KG1 (cell line): ENCODE measurements around the gene FAM120A.
A peak's percentile ranks its signal among the peaks of the same experiment; 100 is the strongest.

Experiments
- DNase-seq: peaks from one replicate; lab custom pipeline; 2025; lab: John Stamatoyannopoulos, UW

Gene FAM120A

DNA sequence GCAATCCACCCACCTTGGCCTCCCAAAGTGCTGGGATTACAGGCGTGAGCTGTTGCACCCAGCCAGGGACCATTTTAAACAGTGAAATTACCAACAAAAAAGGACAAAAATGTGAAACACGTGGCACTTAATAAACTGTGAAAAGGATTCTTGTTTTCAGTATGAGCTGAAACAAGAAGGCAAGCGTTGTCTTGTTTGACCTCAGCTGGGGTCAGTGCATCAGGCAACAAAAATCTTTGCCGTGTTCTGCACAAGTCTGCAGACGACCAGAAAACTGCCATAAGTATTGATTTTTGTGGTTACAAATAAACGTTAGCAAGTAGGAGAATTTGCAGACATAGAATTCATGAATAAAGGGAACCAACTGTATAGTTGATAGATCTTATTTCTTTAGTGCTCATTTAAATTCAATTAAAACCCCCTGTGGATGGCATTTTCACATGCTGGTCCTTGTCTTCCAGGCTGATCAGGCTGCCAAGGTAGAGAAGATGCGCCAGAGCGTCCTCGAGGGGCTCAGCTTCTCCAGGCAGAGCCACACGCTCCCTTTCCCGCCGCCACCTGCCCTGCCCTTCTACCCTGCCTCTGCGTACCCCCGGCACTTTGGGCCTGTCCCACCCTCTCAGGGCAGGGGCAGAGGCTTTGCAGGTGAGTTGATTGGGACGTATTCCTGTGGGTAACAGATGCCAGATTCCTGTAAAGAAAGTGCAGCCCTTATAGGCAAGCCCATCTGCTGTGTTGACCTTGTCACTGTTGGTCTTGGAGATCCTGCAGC is 106.1 kb downstream of the FAM120A start:
- DNase-seq = no peak

DNA sequence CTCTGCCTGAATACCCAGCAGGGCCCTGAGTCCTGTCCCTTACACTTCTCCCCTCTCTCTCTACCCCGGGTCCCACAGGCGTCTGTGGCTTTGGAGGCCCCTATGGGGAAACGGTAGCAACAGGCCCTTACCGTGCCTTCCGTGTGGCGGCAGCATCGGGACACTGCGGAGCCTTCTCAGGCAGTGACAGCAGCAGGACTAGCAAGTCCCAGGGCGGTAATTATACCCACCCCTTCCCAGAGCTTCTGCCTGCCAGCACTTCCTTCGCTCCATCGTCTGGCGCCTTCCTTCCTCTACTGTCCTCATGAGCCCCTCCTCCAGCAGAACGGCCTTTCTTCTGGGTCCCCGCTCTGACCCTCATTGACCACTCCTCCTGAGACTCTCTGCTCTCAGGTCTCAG is 107.0 kb downstream of the FAM120A start:
- DNase-seq = no peak

DNA sequence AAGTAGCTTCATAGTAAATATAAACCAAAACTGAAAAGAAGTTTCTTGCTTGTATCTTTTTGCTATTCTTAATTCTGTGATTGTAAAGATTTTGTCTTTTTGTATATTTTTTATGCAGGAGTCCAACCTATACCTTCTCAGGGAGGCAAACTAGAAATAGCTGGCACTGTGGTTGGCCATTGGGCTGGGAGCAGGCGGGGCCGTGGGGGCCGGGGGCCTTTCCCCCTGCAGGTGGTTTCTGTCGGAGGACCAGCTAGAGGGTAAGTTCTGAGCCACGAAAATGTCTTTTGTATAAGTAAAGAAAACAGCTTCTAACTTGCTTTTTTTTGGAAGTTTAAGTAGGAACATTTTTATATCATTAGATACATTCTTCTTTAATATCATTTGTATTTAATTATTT is 109.5 kb downstream of the FAM120A start:
- no peak for DNase-seq

DNA sequence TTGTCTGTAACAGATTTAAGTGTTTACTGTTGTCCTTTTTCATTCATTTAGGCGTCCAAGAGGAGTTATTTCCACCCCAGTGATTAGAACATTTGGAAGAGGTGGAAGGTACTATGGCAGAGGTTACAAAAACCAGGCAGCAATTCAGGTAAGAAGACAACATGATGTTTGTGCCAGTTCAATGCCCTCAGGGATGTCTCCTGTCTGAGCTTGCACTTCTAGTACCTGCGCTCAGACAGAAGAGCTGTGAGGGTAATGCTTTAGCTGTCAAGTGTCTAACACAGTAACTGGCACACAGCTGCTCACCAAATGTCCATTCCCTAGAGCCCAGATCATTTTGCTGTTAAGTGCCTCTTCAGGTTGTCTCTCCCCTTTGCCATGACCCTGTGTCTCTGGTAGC is 110.7 kb downstream of the FAM120A start:
- no peak for DNase-seq

DNA sequence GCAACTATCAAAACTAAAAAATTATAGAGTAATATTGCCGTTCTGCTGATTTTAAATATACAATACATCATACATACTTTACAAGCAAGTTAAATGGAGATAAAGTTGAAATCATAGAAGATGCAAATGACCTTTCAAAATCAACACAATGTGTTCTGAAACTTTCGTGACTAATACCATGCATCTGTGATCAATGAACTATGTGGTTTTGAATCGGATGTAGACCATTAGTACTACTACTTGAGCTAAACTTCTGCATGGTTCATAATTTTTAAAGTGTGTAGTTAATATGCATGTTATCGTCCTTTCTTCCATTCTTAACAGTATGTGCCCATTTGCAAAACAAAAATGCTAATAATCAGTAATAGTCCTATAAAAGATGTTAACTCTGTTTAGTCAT is 113.6 kb downstream of the FAM120A start:
- DNase-seq = no peak

DNA sequence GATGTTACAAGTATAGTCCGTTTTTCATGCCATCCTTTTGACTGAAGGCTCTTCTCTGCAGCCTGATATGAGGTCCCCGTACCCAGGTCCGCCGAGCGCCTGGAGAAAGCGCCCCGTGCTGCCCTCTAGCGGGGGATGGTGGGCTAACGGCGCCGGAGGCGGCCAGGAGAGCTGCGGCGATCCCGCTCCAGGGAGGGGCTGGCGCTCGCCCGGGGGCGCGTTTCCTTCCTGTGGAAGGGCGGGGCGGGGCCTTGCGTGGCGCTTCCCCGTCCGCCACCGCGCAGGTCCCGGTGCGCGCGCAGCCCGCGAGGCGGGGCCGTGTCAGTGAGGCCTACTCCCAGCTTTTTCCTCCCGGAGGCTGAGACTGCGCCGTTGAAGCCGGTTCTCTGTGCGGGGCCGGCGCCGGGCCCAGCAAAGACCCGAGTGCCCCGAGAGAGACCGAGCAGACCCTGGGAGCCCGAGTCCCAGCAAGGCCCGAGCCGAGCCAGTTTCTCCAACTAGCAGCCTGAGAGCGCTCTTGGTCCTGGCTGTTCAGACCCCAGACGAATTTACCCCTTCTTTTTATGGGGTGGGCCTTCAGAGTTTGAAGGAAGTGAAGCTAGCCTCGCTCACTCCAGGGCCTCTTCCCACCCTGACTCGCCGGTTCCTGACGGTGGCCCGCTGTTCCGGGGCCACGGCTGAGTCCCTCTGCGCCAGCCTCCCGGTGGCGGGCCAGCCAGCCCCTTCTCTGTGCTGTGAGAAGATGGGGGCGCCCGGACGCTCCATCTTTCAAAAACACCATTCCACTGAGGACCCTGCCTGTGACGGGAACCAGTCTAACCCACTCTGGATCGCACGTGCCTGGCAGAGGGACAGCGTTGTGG is 115.2 kb downstream of the FAM120A start:
- DNase-seq = peak; percentile 91

DNA sequence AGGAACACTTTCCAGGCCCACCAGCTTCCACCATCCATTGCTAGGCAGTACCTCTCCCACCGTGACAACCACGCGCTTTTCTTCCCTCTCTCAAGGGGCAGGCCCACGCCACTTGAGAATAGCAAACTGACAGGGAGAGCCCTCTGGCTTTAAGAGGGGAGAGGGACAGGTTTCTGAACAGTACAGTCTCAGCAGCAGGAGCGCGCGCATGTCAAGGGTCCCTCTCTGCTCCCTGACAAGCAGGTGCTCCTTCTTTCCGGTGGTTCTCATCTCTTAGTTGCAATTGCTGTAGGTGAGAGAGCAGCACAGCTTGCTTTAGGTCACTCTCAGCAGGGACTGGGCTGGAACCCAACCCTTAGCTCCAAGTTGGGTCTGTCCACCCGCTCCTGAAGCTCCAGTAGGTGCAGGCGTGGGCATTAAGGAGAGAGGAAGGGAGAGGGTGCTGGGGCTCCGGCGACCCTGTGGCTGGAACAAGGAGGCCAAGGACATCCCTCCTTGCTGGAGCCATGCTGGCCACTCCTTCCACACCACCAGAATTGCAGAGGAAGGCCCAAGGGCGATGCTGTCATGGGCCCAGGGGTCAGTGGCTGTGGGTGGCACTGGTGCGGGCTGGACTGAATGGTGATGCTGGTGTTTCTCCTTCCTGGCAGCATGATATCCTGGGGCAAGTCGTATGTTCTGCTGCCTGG is 115.9 kb downstream of the FAM120A start:
- no peak for DNase-seq

DNA sequence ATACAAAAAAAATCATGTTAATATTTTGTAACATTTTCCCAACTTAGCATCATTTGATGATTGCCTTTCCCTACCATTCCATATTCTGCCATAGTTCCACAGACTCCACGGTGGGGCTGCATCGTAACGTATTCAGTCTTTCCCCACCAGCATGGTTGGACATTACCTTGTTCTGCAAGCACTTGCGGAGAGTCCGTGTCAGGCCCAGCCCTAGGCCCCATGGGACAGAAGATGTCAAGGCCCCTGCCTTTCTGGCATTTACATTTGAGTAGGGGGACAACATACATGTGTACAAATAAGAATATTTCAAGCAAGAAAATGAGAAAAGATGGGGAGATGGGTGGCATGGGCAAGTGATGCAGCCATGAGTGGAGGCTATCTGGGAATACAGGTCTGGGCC is 116.7 kb downstream of the FAM120A start:
- no peak for DNase-seq

DNA sequence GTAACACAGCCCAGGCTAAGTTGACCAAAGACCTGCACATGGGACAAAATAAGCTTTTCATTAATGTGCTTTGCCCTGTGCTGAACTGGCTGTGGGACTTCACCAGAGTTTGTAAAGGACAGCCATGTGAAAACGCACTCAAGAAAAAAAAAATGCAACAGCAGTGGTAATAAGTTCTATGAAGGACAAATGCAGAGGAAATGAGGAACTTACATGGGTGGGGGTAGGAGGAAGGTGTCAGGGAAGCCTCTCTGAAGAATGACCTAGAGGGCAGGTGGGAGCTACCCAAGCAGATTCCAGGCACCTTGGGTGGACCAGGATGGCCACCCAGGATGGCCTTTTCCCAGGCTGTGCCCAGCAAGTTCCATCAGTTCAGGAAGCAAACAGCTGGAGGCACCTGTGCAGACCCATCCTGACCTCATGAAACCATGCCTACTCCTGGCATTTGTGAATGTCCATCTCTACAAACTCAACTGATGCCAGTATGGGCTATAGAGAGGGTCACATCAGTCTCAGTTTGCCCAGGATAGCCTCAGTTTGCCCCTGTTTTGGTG is 118.2 kb downstream of the FAM120A start:
- no peak for DNase-seq

DNA sequence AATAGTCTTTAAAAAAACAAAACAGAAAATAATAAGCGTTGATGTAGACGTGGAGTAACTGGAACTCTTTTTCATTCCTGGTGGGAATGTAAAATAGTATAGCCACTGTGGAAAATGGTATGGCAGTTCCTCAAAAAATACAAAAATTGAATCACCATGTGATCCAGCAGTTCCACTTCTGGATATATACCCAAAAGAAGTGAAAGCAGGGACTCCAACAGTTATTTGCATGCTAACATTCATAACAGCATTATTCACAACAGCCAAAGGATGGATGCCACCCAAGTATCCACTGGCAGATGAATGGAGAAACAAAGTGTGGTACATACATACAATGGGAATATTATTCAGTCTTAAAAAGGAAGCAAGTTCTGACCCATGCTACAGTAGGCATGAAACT is 120.7 kb downstream of the FAM120A start:
- DNase-seq = no peak

DNA sequence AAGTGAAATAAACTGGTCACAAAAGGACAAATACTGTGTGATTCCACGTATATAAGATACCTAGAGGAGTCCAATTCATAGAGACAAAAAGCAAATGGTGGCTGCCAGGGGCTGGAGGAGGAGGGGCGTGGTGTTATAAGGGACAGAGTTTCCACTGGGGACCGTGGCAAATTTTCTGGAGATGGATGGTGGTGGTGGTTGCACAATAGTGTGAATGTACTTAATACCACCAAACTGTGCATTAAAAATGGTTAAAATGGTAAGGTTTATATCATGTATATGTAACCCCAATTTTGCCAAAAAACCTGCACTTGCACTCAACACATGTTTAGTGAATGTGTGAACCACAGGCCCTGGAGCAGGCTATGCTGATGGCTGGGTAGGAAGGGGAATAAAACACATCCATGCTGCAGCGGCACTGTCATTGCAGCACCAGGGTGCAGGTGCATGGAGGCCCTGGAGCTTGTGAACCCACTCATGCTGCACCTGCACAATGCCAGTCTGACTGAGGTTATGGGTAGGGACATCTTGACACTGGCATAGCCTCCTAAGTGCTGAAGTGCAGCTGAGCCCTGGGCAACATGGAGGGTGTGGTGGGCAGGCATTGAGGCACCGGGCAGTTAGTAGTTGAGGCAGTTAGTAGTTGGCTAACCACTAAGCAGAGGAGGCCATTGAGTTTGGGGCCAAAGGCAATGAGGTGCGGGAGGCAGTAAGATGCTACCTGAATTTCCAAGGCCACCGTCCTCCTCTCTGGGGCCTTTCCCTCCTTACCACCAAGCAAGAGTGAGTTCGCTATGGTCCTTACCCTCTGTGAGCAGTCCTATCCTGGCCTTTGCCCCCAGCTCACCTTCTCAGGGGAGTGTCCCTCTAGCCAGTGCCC is 121.4 kb downstream of the FAM120A start:
- DNase-seq = no peak

DNA sequence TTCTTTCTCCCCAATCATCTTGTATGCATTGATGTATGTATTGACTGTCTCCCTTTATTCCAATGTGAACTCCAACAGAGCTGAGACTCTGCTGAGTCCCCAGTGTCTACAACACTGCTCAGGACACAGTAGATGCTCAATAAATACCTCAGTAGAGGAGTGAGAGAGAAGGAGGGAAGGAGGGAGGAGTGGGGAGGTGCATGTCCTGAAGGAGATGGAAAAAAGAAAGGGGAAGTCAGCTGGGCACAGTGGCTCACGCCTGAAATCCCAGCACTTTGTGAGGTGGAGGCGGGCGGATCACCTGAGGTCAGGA is 122.0 kb downstream of the FAM120A start:
- DNase-seq = no peak

DNA sequence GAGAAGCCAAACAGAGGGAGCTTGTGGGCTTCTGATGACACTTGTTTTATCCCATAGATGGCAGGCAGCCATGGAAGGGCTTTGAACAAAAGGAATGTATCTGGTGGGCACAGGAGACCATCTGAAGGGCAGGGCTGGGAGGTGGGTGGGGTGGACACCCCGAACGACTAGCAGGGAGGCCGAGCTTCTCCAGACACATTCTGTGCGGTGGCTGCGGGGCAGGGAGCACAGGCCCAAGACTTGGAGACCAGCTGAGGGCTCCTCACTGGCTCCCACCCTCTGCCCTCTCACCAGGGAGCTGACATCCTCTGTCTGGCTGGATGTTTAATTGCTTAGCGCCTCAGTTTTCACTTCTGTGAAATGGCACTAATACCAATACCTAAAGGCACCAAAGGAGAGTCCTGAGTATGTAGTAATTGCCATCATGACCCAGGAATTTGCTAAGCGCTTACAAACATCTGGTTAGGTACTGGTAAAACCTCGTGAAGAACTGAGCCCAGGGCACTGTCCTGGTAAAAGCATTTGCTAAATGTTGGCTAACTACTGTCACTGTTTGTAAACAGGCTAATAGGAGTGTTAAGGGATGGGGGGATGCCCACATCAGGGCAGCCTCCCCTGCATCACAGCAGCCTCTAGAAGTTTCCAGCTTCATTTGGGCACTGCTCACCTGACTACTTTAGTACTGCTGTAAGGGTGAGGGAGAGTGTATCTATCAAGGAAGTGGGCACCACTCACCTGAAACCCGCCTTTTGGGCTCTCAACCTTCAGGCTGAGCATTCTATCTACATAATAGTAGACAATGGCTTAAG is 122.8 kb downstream of the FAM120A start:
- DNase-seq = no peak

DNA sequence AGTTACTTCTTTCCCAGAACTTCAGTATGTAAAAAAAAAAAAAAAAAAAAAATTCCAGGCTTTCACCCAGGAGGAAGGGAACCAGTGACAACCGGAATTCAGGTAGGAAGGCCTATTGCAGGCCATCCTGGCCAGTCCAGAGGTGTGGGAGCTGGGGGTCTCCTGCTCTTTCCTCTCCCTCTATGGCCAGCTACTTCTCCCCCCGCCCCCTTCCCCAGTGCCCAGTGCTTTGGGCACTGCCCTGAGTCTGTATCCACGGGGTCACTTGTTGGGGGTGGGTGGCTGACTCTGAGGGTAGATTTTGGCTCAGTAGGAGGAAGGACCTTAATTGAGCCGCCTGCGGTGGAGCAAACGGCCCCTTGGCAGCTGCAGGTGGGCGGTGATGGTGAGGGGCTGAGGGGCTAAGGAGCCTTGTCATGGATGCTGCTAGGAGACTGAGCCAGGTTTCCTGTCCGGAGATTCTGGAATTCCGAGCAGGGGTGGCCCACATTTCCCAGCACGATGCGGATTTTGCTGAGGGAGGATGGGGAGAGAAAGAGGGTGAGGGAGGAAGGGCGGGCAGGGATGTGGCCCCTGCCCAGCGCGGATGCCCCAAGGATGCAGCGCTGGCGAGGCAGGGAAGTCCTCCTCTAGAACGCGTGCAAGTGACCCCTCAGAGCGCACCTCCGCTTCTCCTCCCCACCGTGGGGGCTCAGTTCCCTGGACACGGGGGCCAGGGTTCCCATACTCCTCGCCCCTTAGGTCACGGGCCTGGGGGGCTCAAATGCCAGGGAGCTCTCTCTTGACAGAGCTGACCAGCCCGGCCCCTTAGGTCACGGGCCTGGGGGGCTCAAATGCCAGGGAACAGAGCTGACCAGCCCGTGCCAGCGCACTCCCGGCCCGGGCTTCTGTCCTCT is 123.7 kb downstream of the FAM120A start:
- no peak for DNase-seq

DNA sequence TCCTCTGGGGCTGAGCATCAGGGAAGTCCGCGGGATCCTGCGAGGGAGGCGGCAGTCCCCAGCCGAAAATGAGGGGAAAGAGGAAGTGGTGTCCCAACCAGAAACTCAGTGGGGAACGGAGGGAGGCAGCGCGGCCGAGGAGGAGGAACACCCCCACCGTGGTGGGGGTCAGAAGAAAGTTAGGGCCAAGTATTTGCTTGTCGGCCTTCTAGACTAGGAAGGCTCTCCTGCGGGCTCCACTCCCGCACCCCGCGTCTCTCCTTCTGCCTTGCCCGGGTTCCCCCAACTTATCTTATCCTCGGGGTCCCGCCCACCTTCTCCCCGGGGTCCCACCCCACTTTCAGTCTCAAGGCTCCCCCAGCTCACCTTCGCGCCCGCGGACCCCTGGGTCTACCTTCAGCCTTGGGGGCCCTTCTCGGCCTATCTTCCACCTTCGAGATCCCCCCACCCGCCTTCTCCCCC is 124.3 kb downstream of the FAM120A start:
- DNase-seq = no peak

DNA sequence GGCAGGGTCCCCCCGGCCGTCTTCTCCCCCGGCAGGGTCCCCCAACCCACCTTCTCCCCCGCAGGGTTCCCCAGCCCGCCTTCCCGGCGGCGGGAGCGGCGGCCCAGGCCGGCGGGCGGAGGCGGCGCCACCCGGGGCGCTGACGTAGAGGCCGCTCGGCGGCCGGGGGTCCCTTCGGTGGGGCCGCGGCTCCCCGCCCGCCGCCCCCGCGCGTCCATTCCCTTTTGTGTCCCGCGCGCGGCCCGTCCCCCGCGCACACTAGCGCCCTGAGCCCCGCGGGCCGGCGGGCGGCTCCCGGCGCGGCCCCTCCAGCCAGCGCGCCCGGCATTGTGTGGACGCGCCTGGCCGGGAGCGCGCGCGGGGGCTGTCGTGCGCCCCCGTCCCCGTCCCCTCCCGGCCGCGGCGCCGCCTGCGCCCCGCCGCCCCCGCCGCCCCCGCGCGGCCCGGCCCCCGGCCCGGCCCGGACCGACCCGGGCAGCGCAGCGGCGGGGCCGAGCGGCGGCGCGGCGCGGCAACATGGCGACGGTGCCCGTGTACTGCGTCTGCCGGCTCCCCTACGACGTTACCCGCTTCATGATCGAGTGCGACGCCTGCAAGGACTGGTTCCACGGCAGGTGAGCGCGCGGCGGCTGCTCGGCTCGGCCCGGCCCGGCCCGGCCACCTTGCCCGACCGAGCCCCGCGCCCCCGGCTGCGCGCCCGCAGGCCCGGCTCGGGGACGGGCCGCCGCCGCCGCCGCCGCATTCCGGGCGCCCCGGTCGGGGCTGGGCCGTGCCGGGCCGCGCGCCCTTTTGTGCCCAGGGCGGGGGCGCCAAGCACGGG is 125.0 kb downstream of the FAM120A start, which contains the start of gene PHF2:
Gene PHF2, plus strand, starts transcription at position 327 of the 820 bp plus-strand sequence. Its CDS starts 190 bp downstream, at position 517.
- DNase-seq = no peak

DNA sequence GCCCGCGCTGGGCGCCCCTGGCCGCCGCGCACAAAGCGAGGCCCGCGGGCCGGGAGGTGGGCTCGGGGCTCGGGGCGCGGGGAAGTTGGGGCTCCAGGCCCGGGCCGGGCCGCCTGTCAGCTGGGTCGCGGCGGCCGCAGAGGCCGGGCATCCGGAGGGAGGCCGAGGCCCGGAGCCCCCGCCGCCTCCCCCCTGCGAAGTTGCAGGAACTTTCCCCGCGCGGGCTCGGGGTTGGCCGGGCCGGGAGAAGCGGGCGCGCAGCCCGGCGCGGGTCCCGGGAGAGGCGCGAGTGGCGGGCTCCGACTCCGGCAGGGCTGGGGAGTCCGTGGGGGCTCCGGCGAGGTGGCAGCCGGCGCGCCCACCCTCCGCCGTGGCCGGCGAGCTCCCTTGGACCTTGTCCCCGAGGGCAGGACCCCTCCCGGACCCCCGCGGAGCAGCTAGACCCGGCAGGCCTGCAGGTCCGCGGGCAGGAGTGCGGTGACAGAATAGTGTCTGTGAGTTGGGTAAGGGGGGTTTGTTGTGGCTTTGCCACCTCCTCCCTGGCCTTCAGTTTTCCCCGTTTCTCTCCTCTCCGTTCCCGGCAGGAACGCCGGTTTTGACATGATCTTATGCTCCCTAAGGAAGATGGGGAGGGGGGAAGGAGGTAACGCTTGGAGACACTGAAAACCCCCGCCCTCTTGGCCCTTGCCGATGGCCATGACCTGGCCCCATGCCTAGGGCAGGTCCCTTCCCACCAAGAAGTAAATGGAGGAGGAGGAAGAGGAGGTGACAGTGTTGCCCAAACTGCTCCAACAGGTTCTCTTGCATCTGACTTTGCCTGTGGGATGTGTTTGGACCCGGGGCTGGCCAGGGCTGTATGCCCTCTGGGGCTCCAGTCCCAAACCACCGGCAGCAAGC is 125.8 kb downstream of the FAM120A start:
- no peak for DNase-seq
